Endodermal cell (in vitro differentiated cells): Measurements from ENCODE around the gene ABI3. TPM values are rescaled to one million over a fixed set of nuclear protein-coding genes. Genes with fewer than 3 reads are reported as not detected.

ENCODE experiments used
- DNase-seq: peaks from one replicate; pipeline ENCODE4 v3.0.0-alpha.2; 2017
- H3K27ac ChIP-seq: 2 replicates; pipeline ENCODE4 v1.5.1; 2013; ENCODE audit warnings: mild to moderate bottlenecking, low read depth, low read length, moderate library complexity
- H3K27me3 ChIP-seq: 2 replicates; pipeline ENCODE4 v1.6.1; 2013; ENCODE audit warnings: mild to moderate bottlenecking, low read length, moderate library complexity; ENCODE audit not compliant: insufficient read depth, control insufficient read depth, poor library complexity, severe bottlenecking
- H3K36me3 ChIP-seq: 2 replicates; pipeline ENCODE4 v1.7.0; 2013; ENCODE audit warnings: mild to moderate bottlenecking, low read length, moderate library complexity; ENCODE audit not compliant: control insufficient read depth, insufficient read depth
- H3K4me1 ChIP-seq: one replicate; pipeline ENCODE4 v1.7.0; 2013; ENCODE audit warnings: low read length; ENCODE audit not compliant: control insufficient read depth, insufficient read depth
- H3K4me3 ChIP-seq: 2 replicates; pipeline ENCODE4 v1.5.1; 2013; ENCODE audit warnings: mild to moderate bottlenecking, low read length, moderate library complexity
- H3K9ac ChIP-seq: 2 replicates; pipeline ENCODE4 v1.6.1; 2013; ENCODE audit warnings: mild to moderate bottlenecking, low read length, moderate library complexity; ENCODE audit not compliant: poor library complexity, severe bottlenecking; ENCODE audit errors: extremely low read depth
- H3K9me3 ChIP-seq: 2 replicates; pipeline ENCODE4 v1.6.1; 2013; ENCODE audit warnings: mild to moderate bottlenecking, low read length, moderate library complexity; ENCODE audit not compliant: control insufficient read depth
- H3K27ac Mint-ChIP-seq: 2 replicates; pipeline ENCODE4 v1.8.0; 2020; ENCODE audit warnings: mixed read lengths
- H3K27me3 Mint-ChIP-seq: 2 replicates; pipeline ENCODE4 v1.8.0; 2021; ENCODE audit warnings: mild to moderate bottlenecking, mixed read lengths; ENCODE audit not compliant: insufficient read depth
- H3K36me3 Mint-ChIP-seq: 2 replicates; pipeline ENCODE4 v1.8.0; 2020; ENCODE audit warnings: low read depth, mixed read lengths
- H3K4me1 Mint-ChIP-seq: 2 replicates; pipeline ENCODE4 v1.8.0; 2020; ENCODE audit warnings: mixed read lengths
- H3K4me3 Mint-ChIP-seq: 2 replicates; pipeline ENCODE4 v1.8.0; 2020; ENCODE audit warnings: mild to moderate bottlenecking, moderate library complexity, mixed read lengths
- H3K9me3 Mint-ChIP-seq: 2 replicates; pipeline ENCODE4 v1.8.0; 2020; ENCODE audit warnings: mild to moderate bottlenecking, mixed read lengths
- CTCF ChIP-seq: fragments of 200-600 bp; sonication (generic); conservative IDR thresholded peaks from 2 replicates; pipeline ENCODE4 v1.5.0; 2021; ENCODE audit warnings: antibody characterized with exemption, mild to moderate bottlenecking
- WGBS, 2 experiments: methylation state at CpG; one replicate each; pipeline versions ENCODE4 v1.1.5 to v1.1.7; 2013; ENCODE audit warnings: missing lambda C conversion rate in 2 of 2, mixed read lengths in 1 of 2; ENCODE audit not compliant: insufficient coverage in 1 of 2, insufficient read length in 1 of 2; 5-methylcytosine and 5-hydroxymethylcytosine counted together
- total RNA-seq, 2 donors: library from RNA; stranded (reverse); fragmentation: NEBNext Ultra II Directional in 1 of 2; extraction: Animal tissue kit (Norgen Biotek cat#: 25700) in 1 of 2; gene quantifications; 2 replicates in 1 of 2; 3 replicates in 1 of 2; pipeline ENCODE4 v1.2.1, GENCODE V29; 2021

ABI3 gene
- total RNA-seq, 2 donors from 2014 or later, result 0.58 to 1.7 TPM

- no peak overlapping the region for H3K9ac ChIP-seq
- no peaks in the 10 kb centered on the region for H3K36me3 Mint-ChIP-seq
- H3K4me1 ChIP-seq, result peaks cover 3% of the 10 kb centered on the region
- no peak for TF ChIP-seq CTCF
- H3K36me3 ChIP-seq, result no peaks in the 10 kb centered on the region
- H3K4me1 Mint-ChIP-seq, result peaks cover 7% of the 10 kb centered on the region
- H3K9me3 ChIP-seq, result no peaks in the 10 kb centered on the region
- H3K27me3 Mint-ChIP-seq, result peaks cover 33% of the 10 kb centered on the region
- no peaks in the 10 kb centered on the region for H3K9me3 Mint-ChIP-seq
- peaks cover 4% of the 10 kb centered on the region for H3K27me3 ChIP-seq
- no peak overlapping the region for H3K27ac ChIP-seq
- H3K4me3 Mint-ChIP-seq, result no peak overlapping the region
- WGBS, 2 experiments, result 94 to 95% methylated on average over 6 to 12 of the region's 13 CpGs
- H3K4me3 ChIP-seq, result no peak overlapping the region
- DNase-seq, result no peak
- H3K27ac Mint-ChIP-seq, result no peak overlapping the region
These were observed 10.0 kb upstream of the ABI3 start for GRCh38 chr17:49200423-49201083.

DNA sequence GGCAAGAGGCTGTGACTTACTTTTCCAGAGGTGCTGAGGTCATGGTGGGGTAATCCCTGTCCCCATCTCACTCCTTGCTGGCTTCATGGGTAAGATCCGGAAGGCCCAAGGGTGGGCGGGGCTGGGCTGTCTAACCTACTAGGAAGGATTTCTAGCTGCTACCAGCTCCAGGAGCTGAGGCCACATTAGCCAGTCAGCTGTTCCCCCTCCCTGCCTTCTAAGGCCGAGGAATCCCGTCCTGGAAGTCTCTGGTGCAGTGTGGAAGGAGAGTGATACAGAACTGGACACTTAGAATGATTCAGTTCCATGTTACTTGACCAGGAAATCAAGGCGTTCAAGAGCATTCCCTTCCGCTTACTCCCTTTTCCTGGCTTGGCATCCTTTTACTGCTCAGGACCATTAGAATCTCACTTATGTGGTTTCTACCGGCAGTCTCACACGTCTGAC is 9.0 kb upstream of the ABI3 start:
- Histone ChIP-seq H3K27me3 (peaks cover 4% of the 10 kb centered on the region), H3K4me1 (peaks cover 3% of the 10 kb centered on the region), H3K27ac (no peak overlapping the region), H3K9me3 (no peaks in the 10 kb centered on the region), H3K36me3 (no peaks in the 10 kb centered on the region), H3K4me3 (no peak overlapping the region), H3K9ac (no peak overlapping the region)
- Mint-ChIP-seq H3K27ac (no peak overlapping the region), H3K9me3 (no peaks in the 10 kb centered on the region), H3K4me3 (no peak overlapping the region), H3K36me3 (no peaks in the 10 kb centered on the region), H3K27me3 (peaks cover 34% of the 10 kb centered on the region), H3K4me1 (peaks cover 7% of the 10 kb centered on the region)
- peak; percentile 52 for DNase-seq
- TF ChIP-seq CTCF, result no peak
- WGBS, 2 experiments, result 89 to 92% methylated on average over 5 to 8 of the region's 8 CpGs

DNA sequence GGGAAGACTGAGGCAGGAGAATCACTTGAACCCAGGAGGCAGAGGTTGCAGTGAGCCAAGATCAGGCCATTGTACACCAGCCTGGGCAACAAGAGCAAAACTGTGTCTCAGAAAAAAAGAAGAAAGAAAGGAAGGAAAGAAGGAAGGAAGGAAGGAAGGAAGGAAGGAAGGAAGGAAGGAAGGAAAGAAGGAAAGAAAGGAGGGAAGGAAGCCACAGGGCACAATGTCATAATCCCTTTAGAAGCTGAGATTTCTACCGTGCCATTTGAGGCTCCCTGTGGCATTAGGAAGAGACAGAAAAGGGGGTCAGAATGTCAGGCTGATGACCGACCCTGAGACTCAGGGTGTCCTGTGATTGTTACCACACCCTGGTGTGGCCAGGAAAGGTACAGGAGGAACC is 6.7 kb upstream of the ABI3 start:
- no peak overlapping the region for H3K4me3 ChIP-seq
- DNase-seq, result no peak
- Mint-ChIP-seq H3K4me1 (peaks cover 9% of the 10 kb centered on the region), H3K4me3 (no peak overlapping the region), H3K27me3 (peaks cover 40% of the 10 kb centered on the region), H3K9me3 (no peaks in the 10 kb centered on the region), H3K27ac (no peak overlapping the region), H3K36me3 (no peaks in the 10 kb centered on the region)
- H3K27me3 ChIP-seq, result peaks cover 4% of the 10 kb centered on the region
- TF ChIP-seq CTCF, result no peak
- no peak overlapping the region for H3K27ac ChIP-seq
- peaks cover 3% of the 10 kb centered on the region for H3K4me1 ChIP-seq
- H3K36me3 ChIP-seq, result no peaks in the 10 kb centered on the region
- WGBS, 2 experiments, result 86 to 96% methylated on average over 2 of the region's 2 CpGs
- no peaks in the 10 kb centered on the region for H3K9me3 ChIP-seq
- no peak overlapping the region for H3K9ac ChIP-seq
